GM18858 (cell line): ENCODE results near the gene MAPK10.
A peak's percentile ranks its signal among the peaks of the same experiment; 100 is the strongest.
"Not testable (repeated sequence)": the region's sequence is repeated elsewhere in the genome, so short reads cannot be mapped to it uniquely, and the experiment has no call there.

Source experiments
- ATAC-seq: cut with Tn5 transposase; IDR thresholded peaks from one replicate; pipeline ENCODE4 v1.9.1; 2021; ENCODE audit not compliant: unreplicated experiment

The MAPK10 gene

DNA sequence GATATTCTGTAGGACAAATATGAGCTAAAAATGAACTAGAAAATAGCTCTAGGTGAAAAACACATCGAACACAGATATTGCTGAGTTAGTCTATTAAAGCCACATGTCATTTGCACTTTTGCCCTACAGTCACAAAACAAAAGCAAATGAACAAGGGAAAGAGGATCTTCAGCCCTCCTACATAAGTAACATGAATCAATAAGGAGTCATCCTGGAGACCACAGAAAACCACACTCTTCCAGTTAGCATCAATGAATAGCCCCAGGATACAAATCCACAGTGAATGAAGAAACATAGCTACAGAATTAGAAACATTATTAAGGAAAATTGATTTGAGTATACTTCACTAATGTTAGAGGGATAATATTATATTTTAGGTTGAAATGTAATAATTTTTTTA lies 311.4 kb downstream of the MAPK10 start:
- no peak for ATAC-seq

DNA sequence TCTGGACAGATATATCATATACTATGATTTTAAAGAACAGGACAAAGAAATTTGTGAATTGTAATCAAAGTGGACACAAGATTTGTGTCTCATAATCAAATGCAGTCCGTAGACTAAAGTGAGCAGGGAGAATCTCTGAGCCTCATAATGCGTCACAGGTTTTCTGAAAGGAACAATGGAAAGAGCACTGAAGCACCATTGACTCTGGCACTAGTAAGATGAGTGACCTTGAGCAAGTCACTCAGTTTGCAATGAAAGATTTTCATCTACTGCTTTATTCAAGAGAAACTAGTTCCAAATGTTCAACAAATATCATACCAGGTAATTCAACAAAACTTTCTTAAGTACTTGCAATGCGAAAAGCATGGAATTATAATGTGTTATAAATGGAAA lies 315.3 kb downstream of the MAPK10 start:
- no peak for ATAC-seq

DNA sequence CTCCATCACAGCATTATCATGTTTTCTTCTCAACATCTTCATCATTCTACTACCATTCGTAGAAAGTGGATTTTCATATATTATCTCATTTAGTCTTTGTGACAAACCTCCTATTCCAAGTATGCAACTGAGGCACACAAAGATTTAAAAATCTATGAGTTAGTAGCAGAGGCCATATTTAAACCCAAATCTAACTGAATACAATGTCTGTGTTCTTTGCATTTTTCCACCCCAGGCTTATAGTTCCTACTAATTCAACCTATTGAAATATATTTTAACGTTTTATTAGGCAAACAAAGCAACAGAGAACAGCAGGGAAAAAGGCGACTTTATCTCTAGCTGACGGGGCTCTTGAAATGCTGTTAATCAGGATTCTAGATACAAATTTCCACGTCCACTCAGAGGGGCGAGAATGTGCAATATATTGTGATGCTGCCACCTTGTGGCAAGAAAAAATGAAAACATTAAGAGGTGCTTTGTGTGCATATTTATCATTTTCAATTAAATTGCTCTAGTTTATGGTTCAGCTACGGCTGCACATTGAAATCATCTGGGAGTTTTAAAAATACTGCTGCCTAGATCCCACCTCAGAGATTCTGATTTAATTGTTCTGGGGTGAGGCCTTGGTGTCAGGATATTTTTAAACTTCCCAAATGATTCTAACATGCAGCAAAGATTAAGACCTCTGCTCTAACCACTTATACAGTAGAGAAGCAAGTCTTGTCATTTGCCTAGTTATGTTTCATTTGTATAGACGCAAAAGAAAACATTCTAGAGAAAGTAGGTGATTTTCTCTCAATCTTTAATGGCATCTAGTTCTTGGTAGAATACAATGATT lies 315.9 kb downstream of the MAPK10 start:
- ATAC-seq = peak; percentile 77

DNA sequence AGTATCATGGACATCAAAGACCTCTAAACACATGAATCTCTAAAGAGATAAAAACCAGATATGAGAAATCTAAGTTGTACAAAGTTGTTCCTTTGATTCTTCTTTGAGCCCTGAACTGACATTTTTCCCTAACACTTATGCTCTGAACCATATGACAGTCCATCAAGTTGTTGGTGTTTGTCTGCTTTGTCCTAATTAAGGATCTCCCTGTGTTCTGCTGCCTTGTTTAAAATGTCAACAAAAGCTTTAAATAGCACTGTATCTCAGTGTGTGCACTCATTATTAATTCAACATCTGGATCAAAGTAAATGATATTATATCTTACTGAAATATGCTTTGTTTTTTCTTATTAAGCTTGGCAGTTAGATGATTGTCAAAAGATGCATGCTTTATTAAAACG lies 321.8 kb downstream of the MAPK10 start:
- no peak for ATAC-seq

DNA sequence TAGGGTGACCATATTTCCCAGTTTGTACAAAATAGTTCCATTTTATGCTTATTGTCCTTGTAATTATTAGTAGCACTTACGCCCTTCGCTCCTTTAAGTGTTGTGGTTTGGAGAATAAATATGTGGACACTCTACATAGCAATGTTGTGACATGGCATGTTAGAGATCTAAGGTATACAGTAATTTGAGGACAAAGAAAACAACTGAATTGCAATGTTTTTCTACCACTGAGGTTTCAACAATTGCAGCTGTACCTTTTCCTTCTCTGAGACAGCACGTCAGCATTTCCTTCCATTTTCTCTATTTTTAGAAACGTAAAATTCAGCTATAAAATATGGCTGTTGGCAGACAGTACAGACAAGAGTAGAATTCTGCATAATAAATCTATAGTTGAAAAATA lies 323.1 kb downstream of the MAPK10 start:
- ATAC-seq = no peak

DNA sequence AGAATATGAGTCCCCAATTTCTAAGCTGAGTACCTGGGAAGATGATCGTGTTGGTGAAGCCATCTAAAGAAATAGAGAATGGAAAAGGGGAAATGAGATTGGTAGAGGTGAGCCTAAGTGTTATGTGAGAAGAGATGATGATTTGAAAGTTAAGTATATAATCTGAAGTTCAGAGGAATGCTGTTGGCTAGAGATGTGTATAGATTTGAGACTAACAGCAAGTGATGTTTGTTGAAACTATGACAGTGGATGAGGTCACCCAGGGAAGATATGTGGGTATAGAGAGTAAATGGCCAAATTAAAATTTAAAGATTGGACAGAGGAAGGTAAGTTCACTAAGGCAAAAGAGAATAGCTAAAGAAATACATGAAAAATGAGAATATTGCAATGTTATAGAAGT lies 324.2 kb downstream of the MAPK10 start:
- no peak for ATAC-seq

DNA sequence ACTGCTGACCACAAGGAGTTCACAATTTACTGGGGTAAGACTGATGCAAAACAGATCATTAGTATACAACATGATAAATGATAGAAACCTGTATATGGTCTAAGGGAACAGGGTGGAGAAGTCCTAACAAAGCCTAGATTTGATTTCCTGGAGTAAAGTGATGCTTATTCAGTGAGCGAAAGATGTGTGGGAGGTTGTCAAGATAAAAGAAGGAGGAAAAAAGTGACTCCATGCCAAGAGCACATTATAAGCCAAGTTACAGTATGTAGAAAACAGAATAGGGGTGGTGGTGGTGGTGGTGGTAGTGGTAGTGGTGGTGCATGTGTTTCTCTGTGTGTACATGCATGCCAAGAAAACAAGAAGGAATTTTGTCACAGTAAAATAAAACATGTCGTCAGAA lies 325.2 kb downstream of the MAPK10 start:
- ATAC-seq = no peak

DNA sequence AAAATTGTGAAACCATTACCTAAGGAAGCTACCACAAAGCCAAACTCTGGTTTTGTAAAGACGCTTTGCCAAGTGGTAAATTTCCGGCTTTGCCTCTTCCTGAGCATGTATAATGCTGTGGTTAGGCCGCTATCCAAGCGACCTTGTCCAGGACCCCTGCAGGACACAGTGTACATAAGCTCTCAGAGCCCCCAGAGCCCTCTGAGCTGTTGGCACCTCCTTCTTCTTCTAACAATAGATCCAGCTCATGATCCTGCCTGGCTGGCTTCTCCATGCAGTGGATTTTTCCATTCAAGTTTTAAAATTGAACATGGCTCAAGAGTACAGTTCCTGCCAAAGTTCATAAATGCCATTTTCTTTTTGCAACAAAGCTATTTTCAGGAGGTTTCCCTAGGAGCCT lies 326.7 kb downstream of the MAPK10 start:
- no peak for ATAC-seq

DNA sequence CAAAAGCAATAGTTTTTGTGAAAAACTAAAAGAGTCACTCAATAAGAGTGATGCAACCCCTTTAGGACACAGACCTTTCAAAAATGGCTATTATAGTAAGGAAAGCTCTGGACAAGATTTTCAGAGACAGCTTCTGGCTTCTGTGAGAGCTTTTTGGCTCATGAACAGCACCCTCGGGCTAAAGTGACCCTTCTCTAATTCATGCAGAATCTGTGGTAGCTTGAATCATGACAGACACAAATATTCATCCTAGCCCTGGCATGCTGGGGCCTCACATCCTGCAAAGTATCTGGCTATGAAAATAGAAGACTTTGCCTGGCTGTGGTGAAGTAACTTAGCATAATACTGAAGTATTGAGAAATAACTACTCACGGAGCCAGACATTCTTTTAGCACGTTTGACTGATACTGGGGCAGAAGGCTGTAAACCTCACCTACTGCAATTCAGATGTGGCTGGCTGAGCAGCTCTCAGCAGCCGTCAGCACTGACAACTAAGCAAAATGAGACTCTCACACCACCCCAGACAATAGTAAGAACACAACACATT lies 327.3 kb downstream of the MAPK10 start:
- no peak for ATAC-seq

DNA sequence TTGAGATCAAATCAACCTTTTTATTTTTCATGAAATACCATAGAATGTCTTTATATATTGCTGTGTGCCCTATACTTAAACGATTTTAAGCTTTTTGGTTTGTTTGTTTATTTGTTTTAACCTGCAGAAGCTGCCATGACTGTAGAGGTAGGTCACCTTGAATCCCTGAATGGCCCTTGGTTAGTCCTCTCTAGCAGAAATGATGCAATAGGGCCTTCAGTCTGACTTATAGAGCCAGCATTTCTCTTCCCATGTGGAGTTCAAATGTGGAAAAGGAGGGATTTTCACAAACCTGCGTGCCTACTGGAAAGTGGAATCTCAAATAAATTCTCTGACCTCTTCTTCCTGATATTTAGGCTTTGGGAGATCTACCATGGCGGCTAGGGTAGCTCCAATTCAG lies 327.9 kb downstream of the MAPK10 start:
- no peak for ATAC-seq

DNA sequence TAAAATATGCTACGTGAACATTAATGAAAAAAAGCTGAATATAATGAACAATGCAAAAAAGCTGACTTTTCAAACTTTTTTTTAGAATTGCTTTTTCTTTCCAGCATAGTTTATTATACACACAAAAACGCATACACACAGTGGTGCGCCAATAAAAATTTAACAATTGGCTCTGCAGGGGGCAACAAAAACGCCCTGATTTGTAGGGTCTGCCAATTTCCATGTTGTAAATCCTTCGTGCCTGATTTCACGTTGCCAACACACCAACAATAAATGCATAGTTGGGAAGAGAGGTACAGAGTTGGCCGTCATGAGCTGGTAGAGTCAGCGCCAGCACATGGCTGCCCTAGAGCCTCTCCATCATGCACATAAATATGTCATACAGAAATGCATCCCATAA lies 333.1 kb downstream of the MAPK10 start:
- ATAC-seq = no peak

DNA sequence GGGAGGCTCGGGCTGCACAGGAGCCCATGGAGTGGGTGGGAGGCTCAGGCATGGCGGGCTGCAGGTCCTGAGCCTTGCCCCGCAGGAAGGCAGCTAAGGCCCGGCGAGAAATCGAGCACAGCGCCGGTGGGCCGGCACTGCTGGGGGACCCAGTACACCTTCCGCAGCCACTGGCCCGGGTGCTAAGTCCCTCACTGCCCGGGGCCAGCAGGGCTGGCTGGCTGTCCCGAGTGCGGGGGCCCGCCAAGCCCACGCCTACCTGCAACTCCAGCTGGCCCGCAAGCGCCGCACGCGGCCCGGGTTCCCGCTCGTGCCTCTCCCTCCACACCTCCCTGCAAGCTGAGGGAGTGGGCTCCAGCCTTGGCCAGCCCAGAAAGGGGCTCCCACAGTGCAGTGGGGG lies 338.2 kb downstream of the MAPK10 start:
- ATAC-seq = not testable (repeated sequence)

DNA sequence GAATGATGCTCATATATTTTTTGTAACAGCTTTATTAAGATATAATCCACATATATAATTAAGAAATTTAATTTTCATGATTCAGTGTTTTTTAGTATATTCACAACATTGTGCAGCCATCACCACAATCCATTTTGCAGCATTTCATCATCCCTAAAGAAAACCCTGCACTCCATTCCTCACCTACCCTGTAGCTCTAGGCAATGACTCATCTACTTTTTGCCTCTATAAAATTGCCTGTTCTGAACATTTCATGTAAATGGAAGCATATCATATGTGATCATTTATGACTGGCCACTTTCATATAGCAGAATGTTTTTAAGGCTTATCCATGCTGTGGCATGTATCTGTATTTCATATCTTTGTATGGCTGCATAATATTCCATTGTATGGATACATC lies 339.9 kb downstream of the MAPK10 start:
- no peak for ATAC-seq

DNA sequence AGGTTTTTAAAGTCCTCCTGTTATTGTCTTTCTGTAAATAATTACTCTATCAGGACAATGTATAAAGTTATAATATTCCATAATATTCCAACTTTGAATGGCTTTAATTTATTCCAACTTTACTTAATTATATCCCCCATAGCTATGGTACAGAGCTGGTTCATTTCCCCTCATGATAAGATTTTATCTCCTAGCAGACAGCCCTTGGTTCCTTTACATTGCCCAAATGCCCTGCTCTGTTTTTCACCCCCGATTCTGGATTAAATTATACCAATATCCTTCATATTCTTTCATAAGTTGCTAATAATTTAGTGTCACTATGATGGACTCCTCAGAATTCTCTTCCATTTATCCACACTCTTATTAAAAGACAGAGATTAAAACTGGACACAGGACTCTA lies 340.5 kb downstream of the MAPK10 start:
- ATAC-seq = no peak

DNA sequence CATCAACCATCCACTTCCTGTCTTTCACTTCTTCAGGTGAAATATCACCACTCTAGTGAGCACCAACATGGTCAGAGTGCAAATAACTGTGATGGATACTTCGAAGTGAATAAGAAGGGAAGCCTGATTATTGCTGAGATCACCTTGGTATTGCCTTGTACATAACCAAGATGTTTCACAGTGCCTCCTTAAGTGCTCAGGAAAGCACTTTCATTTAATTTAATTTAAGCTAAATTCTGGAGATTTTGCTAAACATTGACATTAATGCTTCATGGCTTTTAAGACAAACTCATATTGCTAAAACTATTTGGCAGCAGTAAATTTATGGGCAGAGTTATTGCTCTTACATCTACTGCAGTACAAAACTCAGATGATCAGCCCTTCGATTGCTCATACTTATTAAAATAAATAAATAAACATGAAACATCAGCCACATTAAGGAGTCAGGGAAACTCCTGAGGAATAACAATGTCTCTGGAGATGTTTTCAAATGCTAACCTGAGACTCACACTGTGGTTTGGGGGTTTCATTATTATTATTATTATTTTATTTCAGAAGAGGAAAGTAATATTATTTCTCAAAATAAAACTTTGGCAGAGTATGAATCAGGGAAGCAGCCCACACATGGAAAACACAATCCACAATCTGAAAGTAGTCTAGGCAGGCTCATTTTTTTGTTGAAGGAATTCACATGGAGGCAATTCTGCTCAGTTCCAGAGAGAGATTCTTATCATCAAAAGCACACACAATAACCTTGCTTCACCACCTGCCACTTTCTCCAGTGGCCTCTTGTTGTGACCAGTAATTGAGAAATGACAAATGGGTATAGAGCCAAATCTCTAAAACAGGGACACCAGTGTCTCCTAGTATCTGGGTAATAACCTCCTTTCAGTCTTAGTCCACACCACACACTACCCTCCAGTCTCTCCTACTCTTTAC lies 344.2 kb downstream of the MAPK10 start:
- ATAC-seq = no peak

DNA sequence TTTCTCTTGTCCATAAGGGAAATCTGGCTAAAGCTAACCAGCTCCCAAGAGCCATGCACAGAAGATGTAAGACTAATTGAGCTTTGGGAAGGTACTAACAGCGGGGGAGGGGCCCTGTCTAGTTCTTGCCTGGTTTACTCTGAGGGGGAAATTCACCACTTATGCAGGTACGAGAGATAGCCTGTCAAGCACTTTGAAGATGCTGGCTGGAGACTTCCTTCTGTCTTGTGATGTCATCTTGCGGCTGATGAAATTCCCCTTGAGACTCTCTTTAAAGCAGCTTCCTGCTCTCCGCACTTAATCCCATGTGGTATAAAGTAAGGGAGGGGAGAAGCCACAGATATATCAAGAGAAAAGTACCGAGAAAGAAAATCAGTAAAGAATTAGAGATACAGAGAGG lies 345.3 kb downstream of the MAPK10 start:
- peak; percentile 84 for ATAC-seq

DNA sequence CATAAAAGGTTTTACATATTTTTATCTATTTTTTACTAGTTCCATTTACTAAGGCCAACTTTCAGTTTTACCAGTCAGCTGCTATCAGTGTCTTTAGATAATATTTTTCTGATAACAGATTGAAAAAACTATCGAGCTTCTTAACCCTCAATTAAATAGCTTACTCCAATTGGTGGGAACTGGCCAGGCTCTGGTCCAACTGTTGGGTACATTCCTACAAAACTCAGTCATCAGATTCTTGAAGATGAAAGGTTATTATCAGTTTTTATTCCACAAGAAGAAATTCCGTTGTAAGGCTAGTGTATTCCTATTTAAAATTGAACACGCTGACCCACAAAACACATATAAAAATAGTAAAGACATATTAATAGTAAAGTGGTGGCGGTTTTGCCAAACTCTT lies 346.2 kb downstream of the MAPK10 start:
- ATAC-seq = no peak

DNA sequence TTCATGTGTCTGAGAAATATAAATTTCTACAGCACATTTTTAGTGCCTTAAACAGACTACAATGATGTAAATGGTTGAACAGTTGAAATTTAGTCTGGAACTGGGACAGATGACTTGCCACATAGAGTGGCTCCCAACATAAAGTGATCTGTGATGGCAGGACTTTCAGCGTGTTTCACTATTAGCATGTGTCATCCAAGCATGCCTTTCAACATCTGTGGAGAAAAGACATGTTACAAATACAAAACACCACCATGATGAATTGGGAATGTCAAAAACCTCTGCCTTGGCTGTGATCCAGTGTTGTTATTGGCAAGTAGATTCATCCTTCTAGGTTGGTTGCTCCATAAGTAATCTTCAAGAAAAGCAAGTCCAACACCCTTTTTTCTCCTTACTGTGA lies 348.7 kb downstream of the MAPK10 start:
- no peak for ATAC-seq

DNA sequence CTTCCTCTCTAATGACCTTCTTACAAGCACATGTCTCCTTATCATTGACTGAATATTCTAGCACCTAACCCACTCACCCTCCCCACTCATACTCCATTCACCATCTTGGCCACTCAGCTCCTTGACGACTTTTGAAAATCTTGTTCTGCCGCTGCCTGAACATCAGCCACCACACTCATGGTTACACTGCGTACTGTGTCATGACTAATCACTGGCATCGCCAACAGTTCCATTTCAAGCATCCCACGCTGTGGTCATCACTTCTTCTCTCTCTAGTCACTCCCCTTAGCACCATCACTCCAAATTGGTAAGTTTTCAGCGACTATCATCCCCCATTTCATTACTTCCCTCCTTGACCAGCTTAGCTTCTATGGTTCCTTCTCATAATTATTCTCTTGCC lies 352.8 kb downstream of the MAPK10 start:
- ATAC-seq = no peak

DNA sequence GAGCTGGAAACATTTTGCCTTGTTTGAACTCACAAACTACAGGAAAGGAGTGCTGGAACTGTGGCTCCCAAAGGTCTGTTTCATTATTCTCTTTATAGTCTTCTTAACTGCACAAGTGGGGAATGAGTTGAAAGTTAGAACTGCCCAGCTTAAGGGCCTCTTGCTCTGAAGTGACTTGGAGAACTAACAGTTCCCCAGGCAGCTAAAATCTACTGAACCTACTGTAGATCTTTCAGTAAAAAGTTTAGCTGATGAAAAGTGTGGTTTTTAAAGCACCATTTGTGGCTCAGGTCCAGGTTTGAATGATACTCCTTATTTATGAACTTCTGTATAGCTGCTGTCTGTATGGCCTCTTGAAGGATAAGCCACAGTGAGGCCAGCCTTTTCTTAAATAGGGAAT lies 353.8 kb downstream of the MAPK10 start:
- ATAC-seq = no peak

DNA sequence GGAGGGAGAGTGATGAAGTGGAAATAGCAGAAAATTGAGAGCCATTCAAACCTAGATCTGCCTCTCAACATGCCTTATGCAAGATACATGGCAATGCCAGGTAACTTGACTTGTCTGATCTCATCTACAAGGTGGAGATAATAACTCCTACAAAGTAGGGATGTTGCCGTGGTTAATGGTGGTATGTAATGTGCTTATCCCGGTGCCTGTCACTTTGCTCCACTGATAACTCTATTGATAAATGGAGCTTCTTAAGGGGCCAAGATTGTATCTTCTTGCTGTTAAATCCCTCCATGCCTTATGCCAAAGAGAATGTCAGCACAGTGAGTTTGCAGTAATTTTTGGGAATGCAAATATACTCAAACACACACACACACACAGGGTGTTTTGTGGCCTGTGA lies 355.8 kb downstream of the MAPK10 start:
- ATAC-seq = no peak

DNA sequence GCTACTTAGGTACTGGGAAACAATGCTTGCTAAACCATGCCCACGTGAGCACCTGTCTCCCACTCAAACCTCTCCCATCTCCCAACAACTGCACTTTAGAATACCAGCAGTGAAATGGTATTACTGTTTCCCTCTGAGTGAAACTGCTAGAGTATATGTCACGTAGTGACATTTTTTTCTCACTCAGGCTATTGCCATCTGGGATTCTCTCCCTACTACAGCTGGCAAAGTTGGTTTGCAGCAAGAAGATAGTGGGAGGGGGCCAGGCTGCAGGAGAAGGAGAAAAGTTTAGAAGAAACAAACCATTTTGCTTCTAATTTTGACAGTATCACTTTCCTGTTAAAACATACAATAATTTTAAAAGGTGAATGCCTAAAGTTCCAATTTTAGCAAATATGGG lies 358.3 kb downstream of the MAPK10 start:
- ATAC-seq = no peak
